Lower lobe of right lung (tissue), 2 donors: Measurements from ENCODE around the gene KAZALD1. TPM values are rescaled to one million over a fixed set of nuclear protein-coding genes. Genes with fewer than 3 reads are reported as not detected.
A peak's percentile ranks its signal among the peaks of the same experiment; 100 is the strongest.

Source experiments
- ATAC-seq, 2 donors: fragments of 200-7000 bp; cut with Tn5 transposase; one replicate each; pipeline ENCODE4 v1.9.1; 2020 to 2022; ENCODE audit warnings: mild to moderate bottlenecking in 2 of 2, moderate library complexity in 2 of 2
- DNase-seq: peaks from one replicate; pipeline ENCODE4 v3.0.0-alpha.2; 2020
- H3K27ac ChIP-seq: fragments of 200-600 bp; one replicate; pipeline ENCODE4 v1.8.0; 2022
- H3K27me3 ChIP-seq: fragments of 200-600 bp; one replicate; pipeline ENCODE4 v1.8.0; 2022; ENCODE audit warnings: low read depth
- H3K36me3 ChIP-seq: fragments of 200-600 bp; one replicate; pipeline ENCODE4 v1.8.0; 2022; ENCODE audit warnings: mild to moderate bottlenecking
- H3K4me1 ChIP-seq: fragments of 200-600 bp; one replicate; pipeline ENCODE4 v1.8.0; 2022
- H3K4me3 ChIP-seq: fragments of 200-600 bp; one replicate; pipeline ENCODE4 v1.8.0; 2022; ENCODE audit warnings: mild to moderate bottlenecking
- H3K9me3 ChIP-seq: fragments of 200-600 bp; one replicate; pipeline ENCODE4 v1.8.0; 2022
- CTCF ChIP-seq: fragments of 200-600 bp; IDR thresholded peaks from one replicate; pipeline ENCODE4 v1.8.0; 2022; ENCODE audit warnings: antibody characterized with exemption, mild to moderate bottlenecking
- intact Hi-C: fragments of 100-400 bp; cut with DNase I; formaldehyde crosslinking; loops from one replicate; pipeline ENCODE4 v1.11.0; 2022
- total RNA-seq: library from RNA; stranded (reverse); fragmentation: NEBNext Ultra II Directional; extraction: Animal tissue kit (Norgen Biotek cat#: 25700); gene quantifications from one replicate; pipeline ENCODE4 v1.2.1, GENCODE V29; 2021
- donor health status: DM: no; HTN: yes; CAD: no; lungs with severe emphysema.

KAZALD1 gene
- total RNA-seq, 1 donor from 2014 or later = 9.9 TPM

DNA sequence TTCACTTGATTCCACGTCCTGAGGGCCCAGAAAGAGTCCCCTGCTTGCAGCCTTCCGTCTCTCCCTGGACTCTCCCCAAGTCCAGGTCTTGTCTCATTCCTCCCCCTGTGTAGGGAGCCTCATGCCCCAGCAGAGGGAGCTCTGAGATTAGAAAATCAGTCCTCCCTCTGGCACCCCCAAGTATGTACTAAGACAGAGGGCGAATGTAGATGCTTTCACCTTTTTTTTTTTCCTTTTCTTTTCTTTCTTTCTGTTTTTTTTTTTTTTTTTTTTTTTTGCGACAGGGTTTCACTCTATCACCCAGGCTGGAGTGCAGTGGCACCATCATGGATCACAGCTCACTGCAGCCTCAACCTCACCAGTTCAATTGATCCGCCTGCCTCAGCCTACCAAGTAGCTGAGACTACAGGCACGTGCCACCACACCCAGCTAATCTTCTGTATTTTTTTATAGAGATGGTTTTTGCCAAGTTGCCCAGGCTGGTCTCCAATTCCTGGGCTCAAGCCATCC, 20.5 kb upstream of the KAZALD1 start:
- Histone ChIP-seq H3K4me3 (no peak overlapping the region), H3K27me3 (peaks cover 4% of the 10 kb centered on the region), H3K9me3 (no peaks in the 10 kb centered on the region), H3K4me1 (peaks cover 26% of the 10 kb centered on the region), H3K27ac (peak overlapping the region; percentile 86), H3K36me3 (peaks cover 42% of the 10 kb centered on the region)
- DNase-seq (peak; percentile 74), ATAC-seq (peak; percentile 78 to 85)
- peak; percentile 88 for TF ChIP-seq CTCF
- intact Hi-C loops = no loop called here

- intact Hi-C loops = no loop called here
- H3K4me1 ChIP-seq = peaks cover 26% of the 10 kb centered on the region
- H3K27ac ChIP-seq = peak overlapping the region; percentile 86
- H3K36me3 ChIP-seq = peaks cover 34% of the 10 kb centered on the region
- H3K9me3 ChIP-seq = no peaks in the 10 kb centered on the region
- H3K27me3 ChIP-seq = peaks cover 12% of the 10 kb centered on the region
- peak overlapping the region; percentile 52 for H3K4me3 ChIP-seq
- DNase-seq (no peak), ATAC-seq (no peak)
- no peak for TF ChIP-seq CTCF
These were observed 19.7 kb upstream of the KAZALD1 start for GRCh38 chr10:101042118-101042517.

GRCh38 chr10:101042667-101043362, 19.0 kb upstream of the KAZALD1 start:
- peak overlapping the region; percentile 86 for H3K27ac ChIP-seq
- H3K4me3 ChIP-seq = peak overlapping the region; percentile 52
- TF ChIP-seq CTCF = no peak
- peaks cover 27% of the 10 kb centered on the region for H3K36me3 ChIP-seq
- peak; percentile 97 to 98 for ATAC-seq
- H3K27me3 ChIP-seq = peaks cover 19% of the 10 kb centered on the region
- H3K4me1 ChIP-seq = peaks cover 26% of the 10 kb centered on the region
- no peaks in the 10 kb centered on the region for H3K9me3 ChIP-seq
- peak; percentile 100 for DNase-seq
- intact Hi-C loops = no loop called here

GRCh38 chr10:101043363-101043707, 18.5 kb upstream of the KAZALD1 start:
- H3K4me3 ChIP-seq = peak overlapping the region; percentile 52
- peaks cover 26% of the 10 kb centered on the region for H3K4me1 ChIP-seq
- H3K27me3 ChIP-seq = peaks cover 24% of the 10 kb centered on the region
- peak overlapping the region; percentile 86 for H3K27ac ChIP-seq
- no peak for TF ChIP-seq CTCF
- intact Hi-C loops = no loop called here
- H3K36me3 ChIP-seq = peaks cover 21% of the 10 kb centered on the region
- H3K9me3 ChIP-seq = no peaks in the 10 kb centered on the region
- ATAC-seq = peak in 1 of 2 donors; percentile 1
- no peak for DNase-seq

DNA sequence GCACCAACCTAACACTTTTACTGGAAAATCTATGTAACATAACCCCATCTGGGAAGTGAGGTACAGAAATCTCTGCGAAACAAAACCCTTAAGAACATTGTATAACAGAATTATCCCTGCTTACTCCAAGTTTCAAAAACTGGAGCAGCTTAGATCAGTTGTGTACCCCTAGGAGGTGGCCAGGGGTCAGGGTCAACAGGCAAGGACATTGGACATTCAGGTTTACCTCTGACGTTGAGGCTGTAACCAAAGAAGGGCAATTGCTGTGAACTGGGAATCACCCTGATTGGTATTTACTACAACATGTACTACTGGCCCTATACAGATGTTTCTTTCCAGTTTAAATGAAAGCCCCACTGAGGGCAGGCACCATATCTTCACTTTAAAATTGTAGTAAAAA, 17.7 kb upstream of the KAZALD1 start:
- Histone ChIP-seq H3K36me3 (peaks cover 14% of the 10 kb centered on the region), H3K9me3 (no peaks in the 10 kb centered on the region), H3K27ac (peak overlapping the region; percentile 86), H3K27me3 (peaks cover 32% of the 10 kb centered on the region), H3K4me1 (peaks cover 26% of the 10 kb centered on the region), H3K4me3 (no peak overlapping the region)
- intact Hi-C loops = no loop called here
- DNase-seq (peak; percentile 3), ATAC-seq (no peak)
- no peak for TF ChIP-seq CTCF
